ENCODE measurements around the gene EIF3I.

Gene EIF3I

DNA sequence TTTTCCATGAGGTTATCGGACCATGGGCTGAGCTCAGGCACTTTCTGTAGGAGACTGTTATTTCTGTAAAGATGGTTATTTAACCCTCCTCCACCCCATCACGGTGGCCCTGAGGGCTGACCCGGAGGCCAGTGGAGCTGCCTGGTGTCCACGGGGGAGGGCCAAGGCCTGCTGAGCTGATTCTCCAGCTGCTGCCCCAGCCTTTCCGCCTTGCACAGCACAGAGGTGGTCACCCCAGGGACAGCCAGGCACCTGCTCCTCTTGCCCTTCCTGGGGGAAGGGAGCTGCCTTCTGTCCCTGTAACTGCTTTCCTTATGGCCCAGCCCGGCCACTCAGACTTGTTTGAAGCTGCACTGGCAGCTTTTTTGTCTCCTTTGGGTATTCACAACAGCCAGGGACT is 24.4 kb upstream of the EIF3I start:
- TF ChIP-seq, protein P1, sequence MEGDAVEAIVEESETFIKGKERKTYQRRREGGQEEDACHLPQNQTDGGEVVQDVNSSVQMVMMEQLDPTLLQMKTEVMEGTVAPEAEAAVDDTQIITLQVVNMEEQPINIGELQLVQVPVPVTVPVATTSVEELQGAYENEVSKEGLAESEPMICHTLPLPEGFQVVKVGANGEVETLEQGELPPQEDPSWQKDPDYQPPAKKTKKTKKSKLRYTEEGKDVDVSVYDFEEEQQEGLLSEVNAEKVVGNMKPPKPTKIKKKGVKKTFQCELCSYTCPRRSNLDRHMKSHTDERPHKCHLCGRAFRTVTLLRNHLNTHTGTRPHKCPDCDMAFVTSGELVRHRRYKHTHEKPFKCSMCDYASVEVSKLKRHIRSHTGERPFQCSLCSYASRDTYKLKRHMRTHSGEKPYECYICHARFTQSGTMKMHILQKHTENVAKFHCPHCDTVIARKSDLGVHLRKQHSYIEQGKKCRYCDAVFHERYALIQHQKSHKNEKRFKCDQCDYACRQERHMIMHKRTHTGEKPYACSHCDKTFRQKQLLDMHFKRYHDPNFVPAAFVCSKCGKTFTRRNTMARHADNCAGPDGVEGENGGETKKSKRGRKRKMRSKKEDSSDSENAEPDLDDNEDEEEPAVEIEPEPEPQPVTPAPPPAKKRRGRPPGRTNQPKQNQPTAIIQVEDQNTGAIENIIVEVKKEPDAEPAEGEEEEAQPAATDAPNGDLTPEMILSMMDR (IDR thresholded peaks at IDR 0.05; ENCODE audit: low read length, missing control alignments), result no peak
- DNase-seq (ENCODE audit: low read depth), result no peak
- H3K4me3 ChIP-seq (replicated peaks; ENCODE audit: low read depth, low read length), result no peak overlapping the region

DNA sequence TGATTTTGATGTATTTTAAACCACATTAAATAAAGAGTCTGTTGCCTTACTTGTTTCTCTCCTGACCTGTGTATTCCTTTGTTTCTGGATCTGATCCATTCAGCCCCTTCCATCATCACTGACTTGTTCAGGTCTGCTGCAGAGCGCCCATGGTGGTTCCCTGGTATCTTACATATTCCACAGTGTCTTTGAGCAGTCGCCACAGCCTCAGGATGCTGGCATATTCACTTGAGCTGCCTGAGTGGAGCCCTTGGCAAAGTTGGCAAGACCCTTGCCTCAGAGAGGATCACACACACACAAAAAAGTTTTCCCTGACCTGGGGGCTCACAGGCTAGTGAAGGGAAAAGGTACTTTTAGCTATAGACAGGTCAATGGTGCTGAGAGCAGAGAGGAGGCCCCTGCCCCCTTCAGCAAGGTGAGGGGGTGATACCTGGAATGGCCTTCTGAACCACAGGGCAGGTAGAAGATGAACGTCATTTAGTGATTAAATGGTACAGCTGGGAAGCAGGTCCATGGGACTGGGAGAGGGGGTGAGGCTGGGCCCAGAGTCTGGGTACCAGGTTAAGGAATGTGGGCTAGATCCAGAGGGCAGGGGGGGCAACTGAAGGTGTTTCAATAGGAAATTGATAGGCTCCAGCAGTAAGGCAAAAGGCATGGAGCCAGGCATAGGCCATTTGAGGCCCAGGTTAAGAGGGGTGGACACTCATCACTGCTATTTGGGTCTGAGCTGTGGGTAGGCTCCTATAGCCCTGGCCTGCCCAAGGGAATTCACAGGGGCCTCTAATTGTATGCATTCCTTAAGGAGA is 23.8 kb upstream of the EIF3I start:
- no peak overlapping the region for H3K4me3 ChIP-seq (replicated peaks; ENCODE audit: low read depth, low read length)
- TF ChIP-seq, protein P1 (IDR thresholded peaks at IDR 0.05; ENCODE audit: low read length, missing control alignments), result no peak
- DNase-seq (ENCODE audit: low read depth), result no peak

DNA sequence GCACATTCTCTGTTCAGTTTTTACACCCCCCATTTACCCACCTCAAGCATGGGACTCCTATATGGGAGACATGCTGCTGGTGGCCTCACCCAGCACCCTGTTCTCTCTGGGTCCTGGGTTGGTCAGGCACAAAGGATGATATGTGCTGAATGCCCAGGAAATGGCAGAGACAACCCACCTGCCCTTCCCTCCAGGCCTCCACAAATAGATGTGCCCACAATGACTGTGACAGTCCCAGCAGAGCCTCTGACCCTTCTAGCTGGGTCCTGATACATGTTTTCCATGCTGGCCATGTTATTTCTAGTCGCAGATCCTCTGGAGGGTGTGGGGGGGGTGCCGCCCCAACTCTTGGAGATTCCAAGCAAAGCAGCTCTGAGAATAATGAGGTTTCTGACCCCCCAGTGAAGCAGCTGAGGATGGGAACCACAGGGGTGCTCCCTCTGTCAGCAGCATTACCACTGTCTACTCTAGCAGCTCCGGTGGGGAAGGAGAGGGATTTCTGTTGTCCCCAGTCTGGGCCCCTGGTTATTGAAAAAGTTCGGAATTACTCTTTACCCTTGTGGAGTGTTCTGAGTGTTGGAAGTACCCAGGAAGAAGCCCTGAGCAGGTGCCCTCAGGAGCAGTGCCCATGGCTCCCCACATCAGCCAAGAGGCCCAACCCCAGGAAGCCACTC is 23.0 kb upstream of the EIF3I start:
- TF ChIP-seq, protein P1 (IDR thresholded peaks at IDR 0.05; ENCODE audit: low read length, missing control alignments), result no peak
- H3K4me3 ChIP-seq (replicated peaks; ENCODE audit: low read depth, low read length), result no peak overlapping the region
- no peak for DNase-seq (ENCODE audit: low read depth)

DNA sequence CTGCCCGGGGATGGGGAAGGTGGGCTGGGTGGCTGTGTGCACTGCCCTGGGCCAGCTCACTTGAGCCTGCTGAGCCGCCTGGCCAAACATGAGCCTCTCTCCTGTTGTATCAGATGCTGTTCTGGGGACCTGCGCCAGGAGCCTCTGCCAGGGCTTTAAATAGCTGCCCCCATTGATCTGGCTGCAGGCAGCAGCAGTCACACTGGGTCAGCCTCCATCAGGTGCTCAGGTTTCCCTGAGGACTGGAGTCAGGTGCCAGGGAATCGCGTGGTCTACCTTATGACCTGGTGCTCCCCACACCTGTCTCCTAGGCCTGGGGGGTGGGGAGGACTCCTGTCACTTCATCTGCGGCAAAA is 22.5 kb upstream of the EIF3I start:
- no peak overlapping the region for H3K4me3 ChIP-seq (replicated peaks; ENCODE audit: low read depth, low read length)
- TF ChIP-seq, protein P1 (IDR thresholded peaks at IDR 0.05; ENCODE audit: low read length, missing control alignments), result no peak
- no peak for DNase-seq (ENCODE audit: low read depth)

DNA sequence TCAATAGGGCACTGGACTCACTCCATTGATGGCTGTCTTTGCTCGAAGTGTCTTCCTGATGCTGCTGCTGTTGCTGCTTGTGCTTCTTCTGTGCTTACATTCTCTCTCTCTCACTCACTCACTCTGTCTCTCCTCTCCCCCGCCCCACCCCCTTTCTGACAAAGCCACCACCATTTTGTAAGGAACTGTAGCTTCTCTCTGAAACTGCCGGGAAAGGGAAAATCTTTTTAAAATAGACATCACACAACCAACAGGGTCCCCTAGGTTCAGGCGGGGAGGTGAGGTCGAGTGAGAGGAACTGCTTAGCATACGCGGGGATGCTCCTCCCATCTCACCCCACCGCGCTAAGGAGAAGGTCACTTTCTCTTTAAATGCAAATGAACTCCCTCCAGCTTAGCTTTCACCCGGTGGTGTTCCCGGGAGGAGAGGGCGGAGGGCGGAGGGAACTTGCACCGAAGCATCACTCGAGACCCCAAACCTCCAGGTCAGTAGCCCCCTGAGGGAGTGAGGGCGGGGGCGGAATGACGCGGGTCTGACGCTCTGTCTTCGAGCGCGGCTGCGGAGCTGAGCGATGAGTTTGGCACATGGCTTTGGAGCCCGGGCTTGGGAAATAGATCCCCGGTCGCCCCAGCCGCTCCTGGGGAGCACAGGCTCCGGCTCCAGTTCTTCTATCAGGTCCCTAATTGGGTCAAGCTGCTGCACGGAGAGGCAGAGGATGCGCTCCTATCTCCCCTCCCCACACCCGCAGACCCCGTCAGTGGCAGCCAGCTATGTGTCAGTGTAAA is 21.8 kb upstream of the EIF3I start, which contains the start of gene CCDC28B:
CCDC28B (plus strand) TSS at position 370 of the 785 bp plus-strand sequence. CDS start 1,341 bp downstream, outside the sequence.
- peak; percentile 63 for DNase-seq (ENCODE audit: low read depth)
- TF ChIP-seq, protein P1 (IDR thresholded peaks at IDR 0.05; ENCODE audit: low read length, missing control alignments), result no peak
- peak within 1 kb of the TSS; percentile 62 for H3K4me3 ChIP-seq (replicated peaks; ENCODE audit: low read depth, low read length)

DNA sequence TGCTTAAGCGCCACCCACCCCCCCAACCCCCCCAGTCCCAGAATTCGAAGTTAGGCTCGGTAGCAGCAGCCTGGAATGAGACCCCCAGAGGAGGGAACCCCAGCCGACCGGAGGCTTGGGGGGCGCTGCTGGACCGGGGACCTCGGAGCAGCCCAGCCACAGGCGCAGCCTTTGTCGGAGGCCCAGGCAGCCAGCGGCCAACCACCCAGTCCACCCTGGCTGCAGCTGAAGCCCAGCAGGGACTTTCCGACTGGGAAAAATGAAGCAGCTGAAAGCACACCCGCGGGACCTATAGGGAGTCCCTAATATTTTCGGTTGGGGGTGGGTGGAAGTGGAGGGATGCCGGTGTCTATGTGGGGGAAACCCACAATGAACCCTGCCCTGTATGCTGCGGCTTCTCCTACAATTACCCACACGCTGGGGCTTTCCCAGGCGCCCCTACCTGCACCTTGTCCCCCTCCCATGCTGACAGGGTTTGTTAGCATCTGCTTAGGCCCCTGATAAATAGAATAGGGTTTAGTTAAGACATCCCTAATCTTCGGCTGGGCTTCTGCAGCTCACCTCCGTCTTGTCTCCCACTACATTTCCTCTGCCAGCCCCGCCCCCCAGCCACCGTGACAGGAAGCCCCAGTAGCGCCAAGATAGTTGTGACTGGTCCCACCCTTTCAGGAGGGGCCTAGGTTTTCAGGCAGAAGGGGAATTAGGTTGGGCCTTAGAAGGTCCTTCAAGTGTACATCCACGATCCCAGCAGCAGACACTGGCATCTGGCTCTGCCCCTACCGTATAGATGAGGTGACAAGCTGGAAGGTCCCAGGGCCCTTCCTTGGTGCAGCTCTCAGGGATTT is 21.0 kb upstream of the EIF3I start:
- H3K4me3 ChIP-seq (replicated peaks; ENCODE audit: low read depth, low read length), result peak overlapping the region; percentile 62
- TF ChIP-seq, protein P1 (IDR thresholded peaks at IDR 0.05; ENCODE audit: low read length, missing control alignments), result no peak
- peak; percentile 60 for DNase-seq (ENCODE audit: low read depth)
